Esophagus muscularis mucosa (tissue), 4 donors: ENCODE measurements around the gene CSAD. TPM values are rescaled to one million over a fixed set of nuclear protein-coding genes. Genes with fewer than 3 reads are reported as not detected.

Experiments used
- DNase-seq: peaks from one replicate; pipeline ENCODE4 v3.0.0-alpha.2; 2017; ENCODE audit errors: extremely low spot score
- H3K27ac ChIP-seq, 4 donors: fragments of 200-600 bp; sonication (generic); replicated peaks in 1 of 4; 1 replicate in 3 of 4; 2 replicates in 1 of 4; pipeline ENCODE4 v1.5.1; 2016 to 2019; ENCODE audit warnings: mild to moderate bottlenecking in 1 of 4
- H3K27me3 ChIP-seq, 4 donors: fragments of 200-600 bp; sonication (generic); one replicate each; pipeline versions ENCODE4 v1.5.1 to v1.6.0; 2016 to 2019
- H3K36me3 ChIP-seq, 4 donors: fragments of 200-600 bp; sonication (generic); one replicate each; pipeline ENCODE4 v1.5.1; 2016 to 2019
- H3K4me1 ChIP-seq, 4 donors: fragments of 200-600 bp; sonication (generic); one replicate each; pipeline ENCODE4 v1.5.1; 2016 to 2019
- H3K4me3 ChIP-seq, 4 donors: fragments of 200-600 bp; sonication (generic); 1 replicate in 2 of 4; 2 replicates in 2 of 4; pipeline ENCODE4 v1.5.1; 2016 to 2019; ENCODE audit warnings: mild to moderate bottlenecking in 4 of 4, moderate library complexity in 1 of 4
- H3K9me3 ChIP-seq, 4 donors: fragments of 200-600 bp; sonication (generic); 1 replicate in 3 of 4; 2 replicates in 1 of 4; pipeline ENCODE4 v1.5.1; 2016 to 2019
- CTCF ChIP-seq, 3 experiments: fragments of 200-600 bp in 2 of 3; fragments of 450-650 bp in 1 of 3; sonication (generic) in 2 of 3; IDR thresholded peaks; one replicate each; pipeline ENCODE4 v1.5.1; 2017 to 2019; ENCODE audit warnings: antibody characterized with exemption in 3 of 3, mild to moderate bottlenecking in 2 of 3, moderate library complexity in 1 of 3
- EP300 ChIP-seq: sonication (generic); formaldehyde crosslinking; IDR thresholded peaks from one replicate; pipeline ENCODE4 v1.6.1; 2017; ENCODE audit warnings: antibody characterized with exemption
- POLR2A ChIP-seq: fragments of 450-650 bp; IDR thresholded peaks from one replicate; pipeline ENCODE4 v1.6.1; 2017; ENCODE audit warnings: antibody characterized with exemption, moderate library complexity, mild to moderate bottlenecking, low read depth
- POLR2AphosphoS5 ChIP-seq, 2 donors: sonication (generic); formaldehyde crosslinking; IDR thresholded peaks; one replicate each; pipeline ENCODE4 v1.6.1; 2017; ENCODE audit warnings: antibody characterized with exemption in 2 of 2
- WGBS: methylation state at CpG from one replicate; pipeline ENCODE4 v1.1.5; 2018; 5-methylcytosine and 5-hydroxymethylcytosine counted together
- intact Hi-C: fragments of 100-400 bp; cut with DNase I; formaldehyde crosslinking; loops from one replicate; pipeline ENCODE4 v1.15.1; 2023
- total RNA-seq, 4 donors: library from RNA; depleted of rRNA; stranded (reverse); fragments of >200 nt; gene quantifications; one replicate each; pipeline versions ENCODE4 v1.1.0 to v1.2.1, GENCODE V29; 2016

CSAD gene
- total RNA-seq, 4 donors from 2014 or later: 10.8 to 27.8 (median 15.0) TPM

DNA sequence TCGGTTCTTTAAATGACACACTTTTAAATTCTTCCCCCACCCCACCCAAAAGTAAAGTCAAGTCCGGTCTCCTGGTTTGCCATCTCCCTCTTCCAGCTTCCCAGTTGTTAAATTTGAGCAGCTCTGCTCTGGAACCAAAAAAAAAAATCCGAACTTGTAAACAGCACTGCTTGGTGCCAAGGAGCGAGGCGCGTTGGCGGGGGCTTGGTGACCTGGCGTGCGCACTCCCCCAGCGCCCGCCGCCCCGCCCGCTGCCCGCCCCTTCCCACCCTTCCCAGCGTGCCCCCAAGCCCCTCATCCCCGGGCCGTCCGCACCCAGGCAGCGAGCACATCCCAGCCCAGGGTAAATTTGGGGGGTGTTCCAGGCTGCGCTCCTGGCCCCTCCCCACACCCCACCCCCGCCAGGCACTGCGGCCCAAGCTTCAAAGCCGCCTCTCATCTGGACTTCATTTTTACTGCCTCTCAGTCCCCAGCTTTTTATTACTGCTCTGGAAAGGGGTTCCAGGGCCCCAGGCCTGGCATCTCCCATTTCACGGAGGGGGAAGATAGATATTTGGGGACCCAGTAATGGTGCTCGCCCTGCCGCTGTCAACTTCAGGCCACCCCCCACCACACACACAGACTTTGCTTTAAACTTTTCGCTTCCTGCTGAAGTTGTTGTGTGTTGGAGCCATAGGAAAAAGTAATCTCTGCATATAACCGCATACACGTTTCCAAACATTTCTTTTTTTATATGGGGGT, 38.0 kb upstream of the CSAD start:
- TF ChIP-seq POLR2A: no peak
- no peak for TF ChIP-seq POLR2AphosphoS5 (IDR thresholded peaks at IDR 0.05)
- no peak for TF ChIP-seq CTCF (IDR thresholded peaks at IDR 0.05)
- no peak for TF ChIP-seq EP300
- 34% methylated on average over 13 of the region's 30 CpGs for WGBS
- intact Hi-C loops: loop anchor here (2.0 kb wide), 1 partner anchor 32 kb away; no protein-coding TSS in a partner anchor
- Histone ChIP-seq H3K27me3 (no peaks in the 10 kb centered on the region), H3K27ac (peak overlapping the region; percentile 96 to 99 (median 98)), H3K4me1 (peaks cover 75 to 96% (median 95%) of the 10 kb centered on the region in 4 donors), H3K9me3 (no peaks in the 10 kb centered on the region), H3K4me3 (peak overlapping the region; percentile 71 to 84 (median 77)), H3K36me3 (peaks cover 5 to 23% (median 16%) of the 10 kb centered on the region in 4 donors)
- no peak for DNase-seq

GRCh38 chr12:53217931-53218307, 37.2 kb upstream of the CSAD start:
- 47% methylated on average over 3 of the region's 3 CpGs for WGBS

DNA sequence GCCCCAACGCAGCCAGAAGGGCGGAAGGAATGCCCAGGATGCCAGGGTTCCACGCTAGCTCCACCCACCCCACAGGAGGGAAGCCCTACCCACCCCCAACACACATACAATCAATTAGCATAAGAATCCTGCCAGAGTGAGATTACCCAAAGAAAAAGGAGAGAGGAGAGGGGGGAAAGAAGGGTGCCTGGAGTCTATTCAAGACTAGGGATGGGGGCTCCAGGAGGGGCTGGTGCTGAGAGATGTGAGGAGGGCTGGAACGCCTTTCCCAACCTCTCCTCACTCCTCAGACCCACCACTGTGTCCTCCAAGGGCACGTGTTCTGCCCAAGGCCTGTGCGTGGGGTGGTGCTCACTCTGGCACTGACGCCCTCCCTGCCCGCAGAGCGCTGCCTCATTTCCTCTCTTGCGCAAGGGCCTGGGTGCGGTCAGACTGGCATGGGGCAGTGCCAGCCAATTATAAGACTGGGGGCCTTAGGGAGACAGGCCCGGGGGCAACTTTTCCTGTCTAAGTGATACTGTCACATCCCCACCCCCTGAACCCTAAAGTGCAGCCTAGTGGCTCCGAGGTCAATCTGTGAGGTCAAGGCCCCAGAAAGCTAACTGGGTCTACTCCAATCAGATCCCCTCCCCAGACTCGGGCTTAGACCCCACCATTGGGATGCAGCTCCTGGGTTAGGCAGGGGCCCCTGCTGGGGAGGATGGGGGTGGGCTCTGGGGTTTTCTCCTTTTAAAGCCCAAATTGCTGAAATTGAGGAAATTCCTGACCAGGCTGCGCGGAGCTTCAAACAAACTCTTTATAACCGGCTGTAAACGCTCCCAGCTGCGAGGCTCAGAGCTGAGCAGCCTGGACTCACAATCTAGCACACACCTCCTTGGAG, 36.6 kb upstream of the CSAD start:
- peak overlapping the region; percentile 71 to 84 (median 77) for H3K4me3 ChIP-seq
- DNase-seq: no peak
- no peaks in the 10 kb centered on the region for H3K27me3 ChIP-seq
- no peaks in the 10 kb centered on the region for H3K9me3 ChIP-seq
- WGBS: 59% methylated on average over 13 of the region's 19 CpGs
- TF ChIP-seq POLR2A (no peak), EP300 (no peak), CTCF (IDR thresholded peaks at IDR 0.05) (no peak), POLR2AphosphoS5 (IDR thresholded peaks at IDR 0.05) (peak; percentile 36 to 62)
- H3K4me1 ChIP-seq: peaks cover 69 to 91% (median 87%) of the 10 kb centered on the region in 4 donors
- H3K27ac ChIP-seq: peak overlapping the region; percentile 96 to 99 (median 98)
- intact Hi-C loops: no loop called here
- H3K36me3 ChIP-seq: peaks cover 16 to 37% (median 30%) of the 10 kb centered on the region in 4 donors

More at GRCh38 chr12:53217931-53218307, 37.2 kb upstream of the CSAD start:
- Histone ChIP-seq H3K9me3 (no peaks in the 10 kb centered on the region), H3K4me3 (peak overlapping the region; percentile 71 to 84 (median 77)), H3K4me1 (peaks cover 75 to 96% (median 93%) of the 10 kb centered on the region in 4 donors), H3K27ac (peak overlapping the region; percentile 96 to 99 (median 98)), H3K36me3 (peaks cover 11 to 31% (median 23%) of the 10 kb centered on the region in 4 donors), H3K27me3 (no peaks in the 10 kb centered on the region)
- intact Hi-C loops: loop anchor here (2.0 kb wide), 1 partner anchor 33 kb away; no protein-coding TSS in a partner anchor
- TF ChIP-seq POLR2AphosphoS5 (IDR thresholded peaks at IDR 0.05): no peak
- no peak for TF ChIP-seq CTCF (IDR thresholded peaks at IDR 0.05)
- no peak for TF ChIP-seq POLR2A
- TF ChIP-seq EP300: no peak
- DNase-seq: no peak

- H3K4me1 ChIP-seq: peaks cover 64 to 75% (median 73%) of the 10 kb centered on the region in 4 donors
- TF ChIP-seq POLR2AphosphoS5 (IDR thresholded peaks at IDR 0.05) (no peak), POLR2A (no peak), CTCF (IDR thresholded peaks at IDR 0.05) (no peak), EP300 (no peak)
- 85% methylated on average over 7 of the region's 8 CpGs for WGBS
- intact Hi-C loops: no loop called here
- peaks cover 34 to 55% (median 48%) of the 10 kb centered on the region in 4 donors for H3K36me3 ChIP-seq
- H3K27ac ChIP-seq: peak overlapping the region; percentile 37 to 99 (median 80)
- H3K27me3 ChIP-seq: no peaks in the 10 kb centered on the region
- H3K4me3 ChIP-seq: no peak overlapping the region
- no peaks in the 10 kb centered on the region for H3K9me3 ChIP-seq
- DNase-seq: no peak
These were observed 34.8 kb upstream of the CSAD start for GRCh38 chr12:53215497-53215896.
